ENCODE data around the gene STX10. TPM values are rescaled to one million over a fixed set of nuclear protein-coding genes. Genes with fewer than 3 reads are reported as not detected.
A peak's percentile ranks its signal among the peaks of the same experiment; 100 is the strongest.

Gene STX10
- total and polyA plus RNA-seq, 9 of the 15 experiments (the other 6 are each of a cell fraction or from before 2014, with no cell fraction given): 0.51 to 66.3 (median 31.0) TPM

GRCh38 chr19:13152974-13153568, 2.9 kb upstream of the STX10 start (continued):
- TF ChIP-seq SNAPC5 (CRISPR knock-in tag; IDR thresholded peaks at IDR 0.05) (no peak), CSDE1 (IDR thresholded peaks at IDR 0.05) (peak in 1 of 2 experiments; percentile 88; a peak in 2 of 4 replicates), THAP7 (CRISPR knock-in tag; IDR thresholded peaks at IDR 0.05) (peak; percentile 83; the same call in 1 of the 2 replicates), RBM25 (IDR thresholded peaks at IDR 0.05; ENCODE audit: low read depth, low read length, severe bottlenecking) (no peak), PHF20 (IDR thresholded peaks at IDR 0.05; ENCODE audit: partially characterized antibody) (no peak), KLF6 (CRISPR knock-in tag; IDR thresholded peaks at IDR 0.05; ENCODE audit: borderline replicate concordance) (peak; percentile 49; the same call in 1 of the 2 replicates), ZNF586 (CRISPR knock-in tag; conservative IDR thresholded peaks at IDR 0.05) (no peak), ARID3B (CRISPR knock-in tag; IDR thresholded peaks at IDR 0.05; ENCODE audit: borderline replicate concordance) (no peak), POLR2G (IDR thresholded peaks at IDR 0.05; ENCODE audit: low read depth, low read length) (peak; percentile 96), ZBED1 (IDR thresholded peaks at IDR 0.05) (peak; percentile 95), TARDBP (IDR thresholded peaks at IDR 0.05) (peak; percentile 73; the same call in 1 of the 2 replicates), ZNF785 (CRISPR knock-in tag; IDR thresholded peaks at IDR 0.05) (no peak), MBD2 (IDR thresholded peaks at IDR 0.05; ENCODE audit: borderline replicate concordance, low read depth) (peak; percentile 89), PRDM10 (IDR thresholded peaks at IDR 0.05; ENCODE audit: partially characterized antibody) (peak; percentile 25), PML (IDR thresholded peaks at IDR 0.05; ENCODE audit: low read length) (peak; percentile 97), KHSRP (IDR thresholded peaks at IDR 0.05) (peak; percentile 87), SMC3 (conservative IDR thresholded peaks at IDR 0.05; ENCODE audit: insufficient read depth, low read depth, low read length) (peak; percentile 25; the same call in 1 of the 2 replicates), NCOA2 (IDR thresholded peaks at IDR 0.05; ENCODE audit: partially characterized antibody in 2 of 2) (no peak), GTF2E2 (tag; IDR thresholded peaks at IDR 0.05) (peak; percentile 98), MTA3 (IDR thresholded peaks at IDR 0.05; ENCODE audit: borderline replicate concordance) (peak; percentile 99), CCAR2 (IDR thresholded peaks at IDR 0.05; ENCODE audit: low read depth, low read length) (no peak), SRSF3 (IDR thresholded peaks at IDR 0.05; ENCODE audit: insufficient read depth, low read length) (0 out of 2 replicates have a peak, but pooled peaks have one; percentile 18), BRF2 (IDR thresholded peaks at IDR 0.05; ENCODE audit: borderline replicate concordance, insufficient read depth, insufficient read length) (no peak)

All from K562 (cell line).